KMS-11 (cell line): ENCODE measurements around the gene EPYC.
"Not testable (repeated sequence)": the region's sequence is repeated elsewhere in the genome, so short reads cannot be mapped to it uniquely, and the experiment has no call there.

ENCODE experiments used
- H2AFZ ChIP-seq: fragments of 200-600 bp; sonication (generic); 2 replicates; pipeline ENCODE4 v1.6.1; 2016; ENCODE audit warnings: antibody characterized with exemption, mixed run types, low read depth
- H3K27ac ChIP-seq: fragments of 200-600 bp; sonication (generic); 2 replicates; pipeline ENCODE4 v1.6.1; 2016; ENCODE audit warnings: mild to moderate bottlenecking, mixed run types
- H3K27me3 ChIP-seq: fragments of 200-600 bp; sonication (generic); 2 replicates; pipeline ENCODE4 v1.6.1; 2017; ENCODE audit warnings: mild to moderate bottlenecking, low read depth, mixed run types, moderate library complexity; ENCODE audit not compliant: insufficient read depth
- H3K36me3 ChIP-seq: fragments of 200-600 bp; sonication (generic); 2 replicates; pipeline ENCODE4 v1.6.1; 2017; ENCODE audit warnings: mild to moderate bottlenecking, mixed run types; ENCODE audit not compliant: insufficient read depth
- H3K4me1 ChIP-seq: fragments of 200-600 bp; sonication (generic); 2 replicates; pipeline ENCODE4 v1.6.1; 2016; ENCODE audit warnings: mild to moderate bottlenecking, low read depth, mixed run types; ENCODE audit not compliant: poor library complexity, severe bottlenecking
- H3K4me2 ChIP-seq: fragments of 200-600 bp; sonication (generic); 2 replicates; pipeline ENCODE4 v1.7.0; 2016; ENCODE audit warnings: mild to moderate bottlenecking, mixed run types
- H3K4me3 ChIP-seq: fragments of 200-600 bp; sonication (generic); IDR thresholded peaks from 2 replicates; pipeline ENCODE4 v1.6.1; 2017; ENCODE audit warnings: low read depth, low read length, mixed read lengths; ENCODE audit not compliant: insufficient read depth
- H3K79me2 ChIP-seq: fragments of 200-600 bp; sonication (generic); 2 replicates; pipeline ENCODE4 v1.6.1; 2016; ENCODE audit warnings: low read depth, mixed run types; ENCODE audit not compliant: insufficient read depth
- H3K9ac ChIP-seq: fragments of 200-600 bp; sonication (generic); 2 replicates; pipeline ENCODE4 v1.6.1; 2016; ENCODE audit warnings: mild to moderate bottlenecking, mixed run types
- H4K20me1 ChIP-seq: fragments of 200-600 bp; sonication (generic); 2 replicates; pipeline ENCODE4 v1.6.1; 2016; ENCODE audit warnings: mild to moderate bottlenecking, mixed run types; ENCODE audit not compliant: insufficient read depth
- TF ChIP-seq, protein P1 (sequence below): fragments of 200-600 bp; sonication (generic); conservative IDR thresholded peaks from 2 replicates; pipeline ENCODE4 v1.6.1; 2017; ENCODE audit warnings: low read depth, mild to moderate bottlenecking, antibody characterized with exemption, low read length, moderate library complexity, mixed read lengths

EPYC gene

DNA sequence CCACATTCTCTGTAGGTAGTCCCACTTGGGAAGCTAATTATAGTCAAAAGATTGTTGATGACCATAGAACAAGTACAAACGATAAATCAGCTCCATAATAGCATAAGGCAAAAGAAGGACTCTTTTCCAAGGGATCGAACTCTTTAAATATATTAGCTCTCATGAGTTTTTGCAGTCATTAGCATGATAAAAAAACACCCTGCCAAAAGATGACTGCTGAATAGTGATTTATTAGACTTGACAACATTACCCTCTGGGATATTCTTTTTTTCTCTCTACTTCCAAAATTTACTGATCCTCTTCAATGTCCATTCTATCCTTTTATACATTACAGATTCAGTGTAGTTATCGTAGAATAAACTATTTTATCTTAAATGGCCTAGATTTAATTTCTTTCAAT, 14.2 kb downstream of the EPYC start:
- H3K4me2 ChIP-seq: no peak overlapping the region
- no peaks in the 10 kb centered on the region for H3K36me3 ChIP-seq
- no peak overlapping the region for H3K9ac ChIP-seq
- H3K27me3 ChIP-seq: no peaks in the 10 kb centered on the region
- no peaks in the 10 kb centered on the region for H3K79me2 ChIP-seq
- H4K20me1 ChIP-seq: no peaks in the 10 kb centered on the region
- TF ChIP-seq, protein P1, sequence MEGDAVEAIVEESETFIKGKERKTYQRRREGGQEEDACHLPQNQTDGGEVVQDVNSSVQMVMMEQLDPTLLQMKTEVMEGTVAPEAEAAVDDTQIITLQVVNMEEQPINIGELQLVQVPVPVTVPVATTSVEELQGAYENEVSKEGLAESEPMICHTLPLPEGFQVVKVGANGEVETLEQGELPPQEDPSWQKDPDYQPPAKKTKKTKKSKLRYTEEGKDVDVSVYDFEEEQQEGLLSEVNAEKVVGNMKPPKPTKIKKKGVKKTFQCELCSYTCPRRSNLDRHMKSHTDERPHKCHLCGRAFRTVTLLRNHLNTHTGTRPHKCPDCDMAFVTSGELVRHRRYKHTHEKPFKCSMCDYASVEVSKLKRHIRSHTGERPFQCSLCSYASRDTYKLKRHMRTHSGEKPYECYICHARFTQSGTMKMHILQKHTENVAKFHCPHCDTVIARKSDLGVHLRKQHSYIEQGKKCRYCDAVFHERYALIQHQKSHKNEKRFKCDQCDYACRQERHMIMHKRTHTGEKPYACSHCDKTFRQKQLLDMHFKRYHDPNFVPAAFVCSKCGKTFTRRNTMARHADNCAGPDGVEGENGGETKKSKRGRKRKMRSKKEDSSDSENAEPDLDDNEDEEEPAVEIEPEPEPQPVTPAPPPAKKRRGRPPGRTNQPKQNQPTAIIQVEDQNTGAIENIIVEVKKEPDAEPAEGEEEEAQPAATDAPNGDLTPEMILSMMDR: no peak
- no peak overlapping the region for H3K4me3 ChIP-seq
- H2AFZ ChIP-seq: no peak overlapping the region
- H3K27ac ChIP-seq: no peak overlapping the region
- H3K4me1 ChIP-seq: peaks cover 6% of the 10 kb centered on the region

DNA sequence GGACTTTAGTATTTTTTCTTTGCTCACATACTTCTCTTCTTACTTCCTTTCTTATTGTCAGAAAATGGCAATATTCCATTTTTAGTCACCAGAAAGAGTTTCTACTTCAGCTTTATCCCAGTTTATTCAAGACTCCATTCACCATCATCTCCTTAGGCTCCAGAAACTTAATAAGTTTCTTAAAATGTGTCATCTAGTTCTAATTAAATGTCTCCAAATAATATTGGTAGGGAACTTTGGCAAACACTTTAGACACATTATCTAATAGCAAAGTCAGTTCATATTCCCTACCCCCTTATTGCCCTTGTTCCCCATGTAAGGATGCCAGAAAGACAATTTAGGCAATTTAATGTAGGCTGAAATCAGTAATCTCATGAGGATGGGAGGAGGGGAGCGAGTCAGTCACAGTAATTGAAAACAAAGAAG, 15.1 kb downstream of the EPYC start:
- H3K4me1 ChIP-seq: no peaks in the 10 kb centered on the region
- H3K27me3 ChIP-seq: no peaks in the 10 kb centered on the region
- H3K4me3 ChIP-seq: no peak overlapping the region
- no peaks in the 10 kb centered on the region for H3K36me3 ChIP-seq
- H3K4me2 ChIP-seq: no peak overlapping the region
- H3K27ac ChIP-seq: no peak overlapping the region
- H3K79me2 ChIP-seq: no peaks in the 10 kb centered on the region
- H4K20me1 ChIP-seq: no peaks in the 10 kb centered on the region
- TF ChIP-seq, protein P1: no peak
- no peak overlapping the region for H2AFZ ChIP-seq
- no peak overlapping the region for H3K9ac ChIP-seq

DNA sequence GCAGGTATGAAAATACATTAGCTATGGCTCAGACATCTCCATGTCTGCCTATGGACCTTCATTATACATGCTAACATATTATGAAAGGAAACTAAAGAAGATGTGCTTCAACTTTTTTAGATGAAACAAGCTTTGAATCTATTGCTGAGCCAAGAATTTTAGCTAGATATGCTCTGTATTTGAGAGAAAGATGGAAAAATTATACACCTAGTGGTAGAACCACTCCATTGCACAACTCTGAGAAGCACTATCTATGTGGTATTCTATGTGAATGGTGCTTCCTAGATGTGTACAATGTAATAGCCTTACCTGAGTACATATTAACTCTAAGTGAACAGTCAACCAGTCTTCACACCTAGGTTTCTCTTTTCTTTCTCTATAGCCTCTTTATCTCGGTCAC, 17.3 kb downstream of the EPYC start:
- Histone ChIP-seq H3K4me2 (no peak overlapping the region), H3K4me3 (no peak overlapping the region), H3K36me3 (no peaks in the 10 kb centered on the region), H3K27ac (no peak overlapping the region), H2AFZ (no peak overlapping the region), H3K9ac (no peak overlapping the region), H4K20me1 (no peaks in the 10 kb centered on the region), H3K4me1 (no peaks in the 10 kb centered on the region), H3K79me2 (no peaks in the 10 kb centered on the region), H3K27me3 (no peaks in the 10 kb centered on the region)
- TF ChIP-seq, protein P1: no peak; the same call in 1 of the 2 replicates

DNA sequence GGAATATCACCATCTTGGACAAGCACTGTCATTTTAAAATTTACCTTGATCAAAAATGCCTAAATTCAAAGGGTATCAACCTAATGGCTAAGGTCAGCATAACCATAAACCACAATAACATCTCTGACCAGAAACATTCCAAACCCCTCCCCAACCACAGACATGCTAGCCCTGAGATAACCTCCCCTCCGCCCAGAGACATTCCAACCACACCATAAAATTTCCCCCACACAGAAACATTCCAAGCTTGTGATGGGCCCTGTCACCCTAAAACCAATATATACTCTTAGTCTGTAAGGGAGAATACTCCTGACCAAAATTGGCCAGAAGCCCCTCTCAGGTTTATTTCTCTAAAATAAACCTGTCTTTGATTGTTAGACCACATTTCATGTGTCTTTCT, 17.7 kb downstream of the EPYC start:
- Histone ChIP-seq H3K4me2 (no peak overlapping the region), H3K27ac (no peak overlapping the region), H3K4me1 (no peaks in the 10 kb centered on the region), H3K4me3 (no peak overlapping the region), H3K27me3 (no peaks in the 10 kb centered on the region), H4K20me1 (no peaks in the 10 kb centered on the region), H3K79me2 (no peaks in the 10 kb centered on the region), H2AFZ (no peak overlapping the region), H3K36me3 (no peaks in the 10 kb centered on the region), H3K9ac (no peak overlapping the region)
- TF ChIP-seq, protein P1: no peak

DNA sequence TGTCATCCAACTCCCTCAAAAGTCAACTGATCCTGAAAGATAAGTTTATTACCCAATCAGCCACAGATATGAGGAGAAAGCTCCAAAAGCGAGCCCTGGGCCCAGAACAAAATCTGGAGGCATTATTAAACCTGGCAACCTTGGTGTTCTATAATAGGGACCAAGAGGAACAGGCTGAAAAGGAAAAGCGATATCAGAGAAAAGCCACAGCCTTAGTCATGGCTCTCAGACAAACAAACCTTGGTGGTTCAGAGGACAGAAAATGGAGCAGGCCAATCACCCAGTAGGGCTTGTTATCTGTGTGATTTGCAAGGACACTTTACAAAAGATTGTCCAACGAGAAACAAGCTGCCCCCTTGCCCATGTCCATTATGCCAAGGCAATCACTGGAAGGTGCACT, 19.4 kb downstream of the EPYC start:
- not testable (repeated sequence) for H3K4me2 ChIP-seq, H4K20me1 ChIP-seq, H3K4me3 ChIP-seq, H3K27me3 ChIP-seq, H3K9ac ChIP-seq, H3K4me1 ChIP-seq, H3K79me2 ChIP-seq, H3K36me3 ChIP-seq, H2AFZ ChIP-seq, H3K27ac ChIP-seq
